Measurements from ENCODE around the gene JMJD1C.

GRCh38 chr10:63392224-63392623 lies 73.6 kb downstream of the JMJD1C start:
- TF ChIP-seq TAF1 (IDR thresholded peaks at IDR 0.05; ENCODE audit: borderline replicate concordance, low read depth, low read length), result no peak
- TF ChIP-seq NBN (IDR thresholded peaks at IDR 0.05), result no peak
- no peak for TF ChIP-seq CTCF (IDR thresholded peaks at IDR 0.05 in 2 of 3, conservative IDR thresholded peaks at IDR 0.05 in 1 of 3; ENCODE audit: control insufficient read depth in 2 of 3, extremely low read depth in 1 of 3, insufficient read depth in 1 of 3, low read depth in 3 of 3, low read length in 3 of 3)
- no peak for TF ChIP-seq SUZ12 (IDR thresholded peaks at IDR 0.05; ENCODE audit: unreplicated experiment)
- TF ChIP-seq POLR2A (IDR thresholded peaks at IDR 0.05; ENCODE audit: low read depth, low read length), result no peak
- TF ChIP-seq ATF2 (IDR thresholded peaks at IDR 0.05; ENCODE audit: low read length), result no peak
- no peak for TF ChIP-seq ZBTB33 (IDR thresholded peaks at IDR 0.05)
- no peak for TF ChIP-seq REST (IDR thresholded peaks at IDR 0.05; ENCODE audit: low read depth, low read length)

All from GM12878 (cell line).